Urothelium cell line (cell line): ENCODE results near the gene PPL.
"Not testable (repeated sequence)": the region's sequence is repeated elsewhere in the genome, so short reads cannot be mapped to it uniquely, and the experiment has no call there.

Experiments
- DNase-seq: peaks from one replicate; pipeline ENCODE4 v3.0.0; 2011; ENCODE audit warnings: low spot score, mixed read lengths
- FAIRE-seq: peaks from 2 replicates; lab custom pipeline; 2011; peaks lifted over from hg19 to GRCh38; lab: Jason Lieb, UNC

PPL gene, protein sequence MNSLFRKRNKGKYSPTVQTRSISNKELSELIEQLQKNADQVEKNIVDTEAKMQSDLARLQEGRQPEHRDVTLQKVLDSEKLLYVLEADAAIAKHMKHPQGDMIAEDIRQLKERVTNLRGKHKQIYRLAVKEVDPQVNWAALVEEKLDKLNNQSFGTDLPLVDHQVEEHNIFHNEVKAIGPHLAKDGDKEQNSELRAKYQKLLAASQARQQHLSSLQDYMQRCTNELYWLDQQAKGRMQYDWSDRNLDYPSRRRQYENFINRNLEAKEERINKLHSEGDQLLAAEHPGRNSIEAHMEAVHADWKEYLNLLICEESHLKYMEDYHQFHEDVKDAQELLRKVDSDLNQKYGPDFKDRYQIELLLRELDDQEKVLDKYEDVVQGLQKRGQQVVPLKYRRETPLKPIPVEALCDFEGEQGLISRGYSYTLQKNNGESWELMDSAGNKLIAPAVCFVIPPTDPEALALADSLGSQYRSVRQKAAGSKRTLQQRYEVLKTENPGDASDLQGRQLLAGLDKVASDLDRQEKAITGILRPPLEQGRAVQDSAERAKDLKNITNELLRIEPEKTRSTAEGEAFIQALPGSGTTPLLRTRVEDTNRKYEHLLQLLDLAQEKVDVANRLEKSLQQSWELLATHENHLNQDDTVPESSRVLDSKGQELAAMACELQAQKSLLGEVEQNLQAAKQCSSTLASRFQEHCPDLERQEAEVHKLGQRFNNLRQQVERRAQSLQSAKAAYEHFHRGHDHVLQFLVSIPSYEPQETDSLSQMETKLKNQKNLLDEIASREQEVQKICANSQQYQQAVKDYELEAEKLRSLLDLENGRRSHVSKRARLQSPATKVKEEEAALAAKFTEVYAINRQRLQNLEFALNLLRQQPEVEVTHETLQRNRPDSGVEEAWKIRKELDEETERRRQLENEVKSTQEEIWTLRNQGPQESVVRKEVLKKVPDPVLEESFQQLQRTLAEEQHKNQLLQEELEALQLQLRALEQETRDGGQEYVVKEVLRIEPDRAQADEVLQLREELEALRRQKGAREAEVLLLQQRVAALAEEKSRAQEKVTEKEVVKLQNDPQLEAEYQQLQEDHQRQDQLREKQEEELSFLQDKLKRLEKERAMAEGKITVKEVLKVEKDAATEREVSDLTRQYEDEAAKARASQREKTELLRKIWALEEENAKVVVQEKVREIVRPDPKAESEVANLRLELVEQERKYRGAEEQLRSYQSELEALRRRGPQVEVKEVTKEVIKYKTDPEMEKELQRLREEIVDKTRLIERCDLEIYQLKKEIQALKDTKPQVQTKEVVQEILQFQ (N-terminal part only)

DNA sequence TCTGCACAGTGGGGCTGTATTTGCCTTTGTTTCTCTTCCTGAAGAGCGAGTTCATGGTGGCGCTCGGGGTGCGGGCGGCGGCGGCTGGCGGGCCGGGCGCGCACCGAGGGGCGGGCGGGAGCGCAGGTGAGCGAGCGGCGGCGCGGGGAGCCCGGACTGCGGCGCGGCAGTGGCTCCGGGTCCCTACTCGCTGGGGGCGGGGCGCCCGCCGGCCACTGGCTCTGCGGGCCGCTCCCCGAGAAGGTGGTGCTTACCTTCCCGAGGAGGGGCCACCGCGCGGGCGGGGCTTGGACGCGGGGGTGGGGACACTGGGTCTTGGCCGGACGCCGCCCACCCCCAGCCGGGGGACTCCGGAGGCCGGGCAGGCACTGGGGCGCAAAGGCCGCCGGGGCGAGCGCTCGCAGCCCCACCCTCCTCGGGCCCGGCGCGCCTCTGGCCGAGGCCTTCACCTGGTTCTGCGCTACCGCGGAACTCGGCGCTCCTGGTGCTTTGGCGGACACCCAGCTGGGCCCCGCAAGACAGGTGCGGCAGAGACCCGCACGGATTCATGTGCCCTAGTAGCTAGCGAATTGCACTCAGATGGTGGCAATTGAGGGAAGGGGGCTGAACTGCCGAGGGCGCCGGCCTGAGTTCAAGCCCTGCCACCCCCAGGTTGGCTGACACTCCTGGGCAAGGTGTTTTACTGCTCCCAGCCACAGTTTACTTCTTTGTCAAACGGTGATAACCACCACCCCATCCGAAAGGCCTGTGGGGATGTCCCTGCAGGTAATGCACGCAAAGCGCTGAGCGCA is at the start of gene PPL:
PPL (minus strand) TSS at position 158 of the 791 bp plus-strand sequence; CDS start at position 55, 103 bp downstream.
- DNase-seq (no peak), FAIRE-seq (no peak)

DNA sequence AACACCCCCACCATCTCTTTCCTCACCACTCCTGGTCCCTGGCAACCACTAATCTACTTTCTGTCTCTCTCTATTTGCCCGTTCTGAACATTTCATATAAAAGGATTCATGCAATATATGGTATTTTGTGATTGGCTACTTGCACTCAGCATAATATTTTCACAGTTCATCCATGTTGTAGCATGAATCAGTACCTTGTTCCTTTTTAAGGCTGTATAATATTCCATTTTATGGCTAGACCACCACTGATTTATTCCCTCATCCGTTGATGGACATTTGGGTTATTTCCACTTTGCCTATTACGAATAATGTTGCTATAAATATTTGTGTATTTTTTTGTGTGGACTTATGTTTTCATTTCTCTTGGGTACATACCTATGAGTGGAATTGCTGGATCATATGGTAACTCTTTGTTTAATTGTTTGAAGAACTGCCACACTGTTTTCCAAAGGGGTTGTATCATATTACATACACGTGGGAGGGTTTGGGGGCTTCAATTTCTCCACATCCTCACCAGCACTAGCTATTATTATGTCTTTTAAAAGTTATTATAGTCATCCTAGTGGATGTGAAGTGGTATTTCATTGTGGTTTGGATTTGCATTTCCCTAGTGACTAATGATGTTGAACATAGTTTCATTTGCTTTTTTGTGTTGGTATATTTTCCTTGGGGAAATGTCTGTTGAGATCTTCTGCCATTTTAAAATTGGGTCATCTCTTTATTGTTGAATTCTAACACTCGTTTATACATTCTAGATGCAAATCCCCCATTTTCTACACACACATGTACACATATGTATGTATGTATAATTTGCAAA is 47.4 kb upstream of the PPL start:
- FAIRE-seq, result no peak
- DNase-seq, result no peak

GRCh38 chr16:4982056-4982867 is 45.3 kb upstream of the PPL start:
- peak; percentile 33 for DNase-seq
- FAIRE-seq, result no peak

GRCh38 chr16:4981473-4981872 is 44.5 kb upstream of the PPL start:
- no peak for DNase-seq
- FAIRE-seq, result no peak

- FAIRE-seq, result no peak
- DNase-seq, result no peak
These were observed 43.7 kb upstream of the PPL start for GRCh38 chr16:4980691-4981090.

DNA sequence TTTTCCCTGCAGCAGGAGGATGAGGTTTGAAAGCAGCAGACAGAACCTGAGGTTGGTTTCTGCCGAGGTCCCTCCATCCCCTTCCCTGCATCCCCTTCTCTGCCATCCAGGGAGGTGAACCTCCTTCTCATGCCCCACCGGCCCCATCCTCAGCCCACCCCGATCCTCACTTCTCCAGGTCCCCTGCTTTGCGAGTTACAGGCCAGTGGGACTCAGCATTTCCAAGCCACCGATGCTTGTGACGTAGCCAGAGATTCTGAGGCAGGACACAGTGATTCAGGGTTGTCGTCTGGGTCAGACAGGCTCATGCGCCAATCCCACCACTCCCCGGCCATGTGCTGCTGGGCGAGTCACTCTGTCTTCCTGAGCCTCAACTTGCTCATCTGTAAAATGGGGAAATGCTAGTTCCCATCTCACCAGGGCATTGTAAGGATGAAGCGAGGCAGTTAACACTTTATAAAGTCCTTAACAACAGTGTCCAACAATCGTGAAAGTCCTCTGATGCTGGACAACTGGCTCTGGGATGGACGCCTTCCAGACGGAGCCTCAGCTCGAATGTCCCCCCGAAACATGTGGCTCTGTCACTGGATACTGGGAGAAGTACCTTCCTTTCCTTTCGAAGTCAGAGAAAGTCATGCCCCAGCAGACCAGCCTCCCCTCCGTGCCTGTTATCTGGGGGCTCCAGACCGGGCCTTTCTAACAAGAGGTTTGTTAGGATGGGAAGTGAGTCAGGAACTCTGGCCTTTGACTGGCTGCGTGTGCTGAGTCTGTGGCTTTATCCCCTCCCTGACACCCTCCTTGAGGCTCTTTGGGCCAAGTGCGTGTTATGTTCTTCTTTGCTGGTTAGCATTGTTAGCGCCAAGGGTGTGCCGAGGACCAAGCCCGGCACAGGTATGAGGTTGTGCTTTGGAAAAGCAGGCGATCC is 43.0 kb upstream of the PPL start:
- FAIRE-seq, result no peak

DNA sequence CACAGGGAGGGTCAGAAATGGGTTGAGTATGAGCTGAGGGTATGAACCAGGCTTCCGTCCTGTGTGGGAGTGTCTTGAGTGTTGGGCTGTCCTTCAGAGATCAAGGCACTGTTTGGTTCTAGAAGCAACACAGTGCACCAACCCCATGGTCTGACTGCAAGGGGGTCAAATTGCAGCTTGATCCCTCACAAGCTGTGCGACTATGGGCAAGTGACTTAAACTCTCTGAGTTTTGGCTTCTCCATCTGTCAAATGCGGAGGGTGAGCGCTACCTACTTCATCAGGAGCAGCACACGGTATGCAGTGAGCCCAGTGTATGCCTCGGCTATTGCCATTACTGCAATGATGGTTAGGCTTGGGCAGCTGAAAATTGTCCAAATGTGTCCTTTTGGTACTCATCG is 42.2 kb upstream of the PPL start:
- DNase-seq, result no peak
- no peak for FAIRE-seq

More for the DNA sequence above, 43.0 kb upstream of the PPL start:
- no peak for DNase-seq

DNA sequence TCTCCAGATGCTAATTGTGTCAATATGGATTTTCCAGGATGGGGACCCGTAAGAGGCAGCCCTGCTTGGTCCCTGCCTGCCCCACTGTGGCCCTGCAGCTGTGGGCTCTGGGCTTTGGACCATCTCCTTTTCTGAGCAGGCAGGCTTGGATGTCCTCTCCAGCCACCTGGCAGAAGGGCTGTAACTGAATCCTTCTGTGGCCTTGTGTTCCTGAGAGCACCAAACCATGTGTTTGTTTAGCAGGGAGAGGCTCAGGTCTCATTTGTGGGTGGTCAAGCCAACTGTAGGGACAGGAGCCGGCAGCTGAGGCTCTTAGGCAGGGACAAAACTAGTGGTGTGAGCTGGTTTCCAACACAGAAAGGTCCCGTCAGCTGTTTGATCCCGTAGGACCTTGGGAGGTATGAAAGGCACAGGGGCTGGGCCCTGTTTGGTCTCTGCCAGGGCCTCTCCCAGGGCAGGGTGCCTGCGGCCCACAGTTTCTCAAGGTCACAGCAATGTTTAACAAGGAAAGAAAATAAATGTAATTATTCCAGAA is 39.7 kb upstream of the PPL start:
- DNase-seq (no peak), FAIRE-seq (no peak)

- DNase-seq (no peak), FAIRE-seq (no peak)
These were observed 39.1 kb upstream of the PPL start for GRCh38 chr16:4976079-4976478.

DNA sequence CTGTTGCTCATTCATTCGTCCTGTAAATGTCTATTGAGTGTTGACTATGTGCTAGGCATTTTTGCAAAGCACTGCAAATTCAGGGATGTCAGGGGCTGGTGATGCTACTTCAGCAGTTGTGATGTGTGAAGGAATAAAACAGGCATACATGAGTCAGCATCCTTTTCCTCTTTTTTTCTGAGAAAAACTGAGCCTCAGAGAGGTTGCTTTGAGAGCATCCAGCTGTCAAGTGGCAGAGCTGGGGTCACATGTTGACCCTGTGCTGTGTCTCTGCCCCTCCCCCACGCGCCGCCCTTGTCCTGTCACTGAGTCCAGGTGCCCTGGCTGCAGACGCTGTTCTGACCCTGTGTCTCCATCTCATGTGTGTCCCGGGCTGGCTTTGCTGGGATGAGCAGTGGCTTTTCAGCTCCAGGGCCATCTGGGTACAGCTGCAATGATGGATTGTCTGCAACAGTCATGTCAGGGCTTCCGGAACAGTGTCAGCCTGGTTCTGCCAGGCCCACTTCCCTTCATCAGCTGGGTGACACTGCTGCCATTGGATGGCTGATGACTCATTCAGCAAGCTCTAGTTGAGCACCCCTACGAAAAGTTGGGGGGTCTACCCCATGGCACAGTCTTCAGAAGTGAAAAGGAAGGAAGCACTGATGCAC is 36.1 kb upstream of the PPL start:
- DNase-seq, result no peak
- no peak for FAIRE-seq

DNA sequence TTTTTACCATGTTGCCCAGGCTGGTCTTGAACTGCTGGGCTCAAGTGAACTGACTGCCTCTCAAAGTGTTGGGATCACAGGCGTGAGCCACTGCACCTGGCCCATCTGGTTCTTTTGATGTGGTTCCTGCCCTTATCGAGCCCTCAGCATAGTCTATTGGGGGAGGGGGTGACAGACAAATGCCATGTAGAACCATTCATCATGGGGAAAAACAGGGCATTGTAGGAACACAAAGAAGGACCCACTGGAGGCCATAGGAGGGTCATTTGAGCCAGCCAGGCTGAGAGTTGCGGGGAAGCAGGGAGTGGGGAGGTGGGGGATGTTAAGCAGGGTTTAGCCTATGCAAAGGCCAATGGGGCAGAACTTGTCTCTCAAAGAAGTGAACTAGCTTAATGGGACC is 33.1 kb upstream of the PPL start:
- FAIRE-seq (no peak), DNase-seq (no peak)

- no peak for DNase-seq
- no peak for FAIRE-seq
These were observed 32.0 kb upstream of the PPL start for GRCh38 chr16:4968879-4969483.

DNA sequence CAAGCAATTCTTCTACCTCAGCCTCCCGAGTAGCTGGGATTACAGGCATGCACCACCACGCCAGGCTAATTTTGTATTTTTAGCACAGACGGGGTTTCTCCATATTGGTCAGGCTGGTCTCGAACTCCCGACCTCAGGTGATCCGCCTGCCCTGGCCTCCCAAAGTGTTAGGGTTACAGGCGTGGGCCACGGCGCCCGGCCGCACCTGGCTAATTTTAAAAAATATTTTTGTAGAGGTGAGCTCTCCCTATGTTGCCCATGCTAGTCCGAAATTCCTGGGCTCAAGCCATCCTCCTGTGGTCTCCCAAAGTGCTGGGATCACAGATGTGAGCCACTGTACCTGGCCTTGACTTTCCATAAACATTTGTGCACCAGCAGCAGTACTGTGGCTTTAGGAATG is 31.3 kb upstream of the PPL start:
- FAIRE-seq, DNase-seq: not testable (repeated sequence)

GRCh38 chr16:4966736-4967453 is 29.9 kb upstream of the PPL start:
- FAIRE-seq, result no peak
- DNase-seq, result no peak

DNA sequence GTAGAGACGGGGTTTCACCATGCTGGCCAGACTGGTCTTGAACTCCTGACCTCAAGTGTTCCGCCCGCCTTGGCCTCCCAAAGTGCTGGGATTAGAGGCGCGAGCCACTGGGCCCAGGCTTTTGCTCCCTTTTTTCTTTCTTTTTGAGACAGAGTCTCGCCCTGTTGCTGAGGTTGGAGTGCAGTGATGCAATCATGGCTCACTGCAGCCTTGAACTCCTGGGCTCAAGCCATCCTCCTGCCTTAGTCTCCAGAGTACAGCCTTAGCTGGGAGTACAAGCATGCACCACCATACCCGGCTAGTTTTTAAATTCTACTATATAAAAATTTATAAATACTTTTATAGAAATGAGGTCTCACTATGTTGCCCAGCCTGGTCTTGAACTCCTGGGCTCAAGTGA is 26.6 kb upstream of the PPL start:
- FAIRE-seq, DNase-seq: not testable (repeated sequence)

DNA sequence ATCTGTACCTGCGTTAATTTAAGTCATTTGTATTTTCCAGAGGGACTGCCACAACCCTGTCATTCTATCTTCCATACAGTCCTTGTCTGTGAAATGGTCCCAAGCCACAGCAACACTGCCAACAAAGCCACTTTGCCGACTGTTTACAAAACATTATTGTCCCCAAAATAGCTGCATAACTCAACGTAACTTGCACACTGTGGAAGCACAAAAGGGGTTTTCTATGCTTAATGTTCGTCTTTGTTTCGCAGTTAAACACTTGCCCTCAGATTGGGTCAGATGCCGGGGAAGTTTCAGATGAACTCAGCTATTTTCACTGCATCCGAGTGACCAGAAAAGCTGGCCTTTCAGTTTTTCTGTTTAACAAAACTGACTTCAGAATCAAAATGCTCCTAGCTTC is 25.8 kb upstream of the PPL start:
- DNase-seq (no peak), FAIRE-seq (no peak)
